ENCODE results near the gene TMEM255B.

- TF ChIP-seq POLR2A (IDR thresholded peaks at IDR 0.05; ENCODE audit: low read length) (no peak), GATA1 (IDR thresholded peaks at IDR 0.05; ENCODE audit: low read depth, low read length) (no peak)
Measured at GRCh38 chr13:113806526-113806925, 47.5 kb downstream of the TMEM255B start.
